HG03442 (cell line): ENCODE data around the gene ADCY10.

Experiments
- ATAC-seq: cut with Tn5 transposase; IDR thresholded peaks from one replicate; pipeline ENCODE4 v1.9.1; 2021; ENCODE audit warnings: mild to moderate bottlenecking, moderate library complexity; ENCODE audit not compliant: unreplicated experiment

Gene ADCY10

GRCh38 chr1:167790117-167790516, 123.8 kb downstream of the ADCY10 start:
- ATAC-seq, result no peak

GRCh38 chr1:167789501-167789900, 124.4 kb downstream of the ADCY10 start:
- no peak for ATAC-seq

GRCh38 chr1:167786502-167786901, 127.4 kb downstream of the ADCY10 start:
- no peak for ATAC-seq

- no peak for ATAC-seq
These were observed 128.9 kb downstream of the ADCY10 start for GRCh38 chr1:167784876-167785550.

- ATAC-seq, result no peak
These were observed 131.0 kb downstream of the ADCY10 start for GRCh38 chr1:167782946-167783345.

- ATAC-seq, result no peak
These were observed 132.4 kb downstream of the ADCY10 start for GRCh38 chr1:167781558-167781957.

- ATAC-seq, result no peak
These were observed 136.7 kb downstream of the ADCY10 start for GRCh38 chr1:167777269-167777650.

- no peak for ATAC-seq
These were observed 137.2 kb downstream of the ADCY10 start for GRCh38 chr1:167776616-167777268.

GRCh38 chr1:167776151-167776550, 137.8 kb downstream of the ADCY10 start:
- no peak for ATAC-seq

- ATAC-seq, result no peak
These were observed 138.8 kb downstream of the ADCY10 start for GRCh38 chr1:167775178-167775577.

GRCh38 chr1:167774710-167775109, 139.2 kb downstream of the ADCY10 start:
- no peak for ATAC-seq

- ATAC-seq, result no peak
These were observed 140.4 kb downstream of the ADCY10 start for GRCh38 chr1:167773516-167773915.

- no peak for ATAC-seq
These were observed 141.5 kb downstream of the ADCY10 start for GRCh38 chr1:167772436-167772835.

GRCh38 chr1:167770127-167770526, 143.8 kb downstream of the ADCY10 start:
- no peak for ATAC-seq

- ATAC-seq, result no peak
These were observed 146.2 kb downstream of the ADCY10 start for GRCh38 chr1:167767761-167768160.

- no peak for ATAC-seq
These were observed 147.4 kb downstream of the ADCY10 start for GRCh38 chr1:167766538-167766937.

GRCh38 chr1:167765496-167765895, 148.4 kb downstream of the ADCY10 start:
- ATAC-seq, result no peak

- ATAC-seq, result no peak
These were observed 149.2 kb downstream of the ADCY10 start for GRCh38 chr1:167764458-167765330.

- ATAC-seq, result no peak
These were observed 150.3 kb downstream of the ADCY10 start for GRCh38 chr1:167763525-167764220.

- no peak for ATAC-seq
These were observed 151.7 kb downstream of the ADCY10 start for GRCh38 chr1:167762061-167762746.

- no peak for ATAC-seq
These were observed 152.5 kb downstream of the ADCY10 start for GRCh38 chr1:167761400-167761799.
